Large intestine (tissue), 3 donors: ENCODE data around the gene FGD1. TPM values are rescaled to one million over a fixed set of nuclear protein-coding genes. Genes with fewer than 3 reads are reported as not detected.

Experiments
- DNase-seq, 2 donors: peaks; one replicate each; pipeline versions ENCODE4 v3.0.0 to v3.0.0-alpha.2; 2013
- H3K27ac ChIP-seq: one replicate; pipeline ENCODE4 v1.5.1; 2013; ENCODE audit warnings: low read length
- H3K27me3 ChIP-seq: 2 replicates; pipeline ENCODE4 v1.6.1; 2013; ENCODE audit warnings: low read length; ENCODE audit not compliant: control insufficient read depth, insufficient read depth
- H3K36me3 ChIP-seq: 2 replicates; pipeline ENCODE4 v1.6.1; 2013; ENCODE audit warnings: low read length; ENCODE audit not compliant: control insufficient read depth, insufficient read depth
- H3K4me1 ChIP-seq: one replicate; pipeline ENCODE4 v1.6.1; 2013; ENCODE audit warnings: low read length; ENCODE audit not compliant: control insufficient read depth, insufficient read depth
- H3K4me3 ChIP-seq: one replicate; pipeline ENCODE4 v1.5.1; 2013; ENCODE audit warnings: low read length
- H3K9me3 ChIP-seq: one replicate; pipeline ENCODE4 v1.6.1; 2013; ENCODE audit warnings: mild to moderate bottlenecking, low read depth, low read length, moderate library complexity; ENCODE audit not compliant: control insufficient read depth
- WGBS: methylation state at CpG from one replicate; pipeline ENCODE4 v1.1.5; 2013; ENCODE audit warnings: low lambda C conversion rate; ENCODE audit not compliant: insufficient coverage; 5-methylcytosine and 5-hydroxymethylcytosine counted together
- polyA plus RNA-seq: library from polyadenylated mRNA; unstranded; fragments of 120-200 nt; gene quantifications from one replicate; pipeline ENCODE4 v1.2.1, GENCODE V29; 2013

FGD1 gene
- polyA plus RNA-seq, 1 donor: 8.0 TPM

GRCh38 chrX:54397113-54397512 lies 98.9 kb downstream of the FGD1 start:
- no peak for DNase-seq
- Histone ChIP-seq H3K27ac (no peak overlapping the region), H3K4me3 (no peak overlapping the region), H3K27me3 (no peaks in the 10 kb centered on the region), H3K4me1 (no peaks in the 10 kb centered on the region), H3K9me3 (no peaks in the 10 kb centered on the region), H3K36me3 (no peaks in the 10 kb centered on the region)
- WGBS: no CpG with 5 or more reads among the region's 1 CpG

Other genes starting within 250 kb of the FGD1 start
- gene WNK3, start 138.2 kb downstream of the FGD1 start, polyA plus RNA-seq: 1.4 TPM
- gene TSR2, start 55.8 kb downstream of the FGD1 start, polyA plus RNA-seq: 44.1 TPM
- gene GNL3L, start 34.0 kb upstream of the FGD1 start, polyA plus RNA-seq: 14.4 TPM